MCF 10A (cell line): Measurements from ENCODE around the gene MYO7B. TPM values are rescaled to one million over a fixed set of nuclear protein-coding genes. Genes with fewer than 3 reads are reported as not detected.
A peak's percentile ranks its signal among the peaks of the same experiment; 100 is the strongest.

ENCODE experiments used
- BruUV-seq: library from RNA; stranded (reverse); fragments of 400-500 nt; replicated peaks from 2 replicates; lab custom pipeline; 2021; lab: Mats Ljungman, UMichigan
- CTCF ChIA-PET: fragments of 300-600 bp; sonication (Branson Sonifier 250); formaldehyde crosslinking; extraction: SDS; loops from one replicate; lab custom pipeline; 2021; ENCODE audit warnings: antibody characterized with exemption, inconsistent platforms; lab: Yijun Ruan, JAX
- POLR2A ChIA-PET: fragments of 300-600, 350-650 bp; sonication (Branson Sonifier 250); formaldehyde crosslinking; extraction: SDS; loops from one replicate; lab custom pipeline; 2020; ENCODE audit warnings: antibody characterized with exemption, inconsistent platforms; lab: Yijun Ruan, JAX
- DNase-seq: peaks from one replicate; pipeline ENCODE4 v3.0.0-alpha.2; 2018; ENCODE audit not compliant: unreplicated experiment
- H3K27ac Mint-ChIP-seq: one replicate; pipeline ENCODE4 v1.8.0; 2022; ENCODE audit warnings: mild to moderate bottlenecking, low read depth, mixed read lengths; ENCODE audit not compliant: unreplicated experiment
- H3K27me3 Mint-ChIP-seq: one replicate; pipeline ENCODE4 v1.8.0; 2022; ENCODE audit warnings: mixed read lengths; ENCODE audit not compliant: insufficient read depth, unreplicated experiment
- H3K36me3 Mint-ChIP-seq: one replicate; pipeline ENCODE4 v1.8.0; 2022; ENCODE audit warnings: mild to moderate bottlenecking, moderate library complexity, mixed read lengths; ENCODE audit not compliant: insufficient read depth, unreplicated experiment
- H3K4me1 Mint-ChIP-seq: one replicate; pipeline ENCODE4 v1.8.0; 2022; ENCODE audit warnings: mixed read lengths; ENCODE audit not compliant: insufficient read depth, unreplicated experiment
- H3K4me3 Mint-ChIP-seq: one replicate; pipeline ENCODE4 v1.8.0; 2022; ENCODE audit warnings: mild to moderate bottlenecking, moderate library complexity, mixed read lengths; ENCODE audit not compliant: unreplicated experiment
- H3K9me3 Mint-ChIP-seq: one replicate; pipeline ENCODE4 v1.8.0; 2022; ENCODE audit warnings: mixed read lengths; ENCODE audit not compliant: unreplicated experiment
- CTCF ChIP-seq: fragments of 200-600 bp; IDR thresholded peaks from one replicate; pipeline ENCODE4 v1.8.0; 2022; ENCODE audit warnings: antibody characterized with exemption, mild to moderate bottlenecking; ENCODE audit not compliant: unreplicated experiment
- intact Hi-C: fragments of 100-400 bp; cut with micrococcal nuclease; formaldehyde crosslinking; loops from 2 replicates; pipeline ENCODE4 v1.14.1; 2022
- total RNA-seq: library from RNA; stranded (reverse); gene quantifications from 2 replicates; pipeline ENCODE4 v1.2.3, GENCODE V29; 2022

MYO7B gene
- total RNA-seq, 1 experiment from 2014 or later, result not detected

DNA sequence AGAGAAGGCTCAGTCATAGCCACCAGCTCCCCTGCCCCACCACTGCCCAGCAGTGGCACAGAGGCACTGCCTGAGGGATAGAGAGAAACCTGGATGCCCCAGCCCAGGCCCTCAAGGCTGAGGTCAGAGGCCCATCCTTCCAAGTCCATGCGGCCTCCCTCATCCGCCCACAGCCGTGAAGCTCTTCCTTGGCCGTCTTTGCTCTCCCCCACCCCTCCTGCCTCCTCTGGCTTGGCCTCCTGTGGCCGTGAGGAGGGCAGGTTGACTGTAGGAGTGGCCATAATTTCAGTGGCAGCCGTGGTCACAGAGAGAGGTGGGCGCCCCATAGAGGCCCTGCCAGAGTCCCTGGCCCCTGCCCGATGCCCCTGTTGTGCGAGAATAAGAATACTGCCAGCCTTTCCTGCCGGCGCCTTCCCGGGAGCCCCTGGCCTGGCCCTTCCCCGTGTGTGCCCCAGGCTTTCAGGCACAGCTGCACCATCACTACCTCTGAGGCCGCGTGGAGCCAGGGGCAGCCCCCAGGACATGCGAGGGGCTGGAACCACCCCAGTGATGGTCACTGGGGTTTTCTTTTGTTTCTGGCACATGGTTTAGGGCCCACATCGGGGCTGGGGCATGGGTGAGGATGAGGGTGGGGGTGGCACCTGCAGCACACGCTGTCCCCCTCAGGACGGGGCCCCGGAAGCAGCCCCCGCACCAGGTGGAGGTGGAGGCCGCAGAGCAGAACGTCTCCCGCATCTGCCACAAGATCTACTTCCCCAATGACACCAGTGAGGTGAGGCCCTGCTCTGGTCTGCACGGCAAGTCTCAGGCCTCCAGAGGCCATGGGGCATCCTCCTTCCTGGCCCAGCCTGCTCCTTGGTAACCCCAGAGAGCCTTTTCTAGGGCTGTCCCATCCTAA, 97.4 kb downstream of the MYO7B start:
- no peak overlapping the region for H3K27ac Mint-ChIP-seq
- no peak overlapping the region for H3K4me3 Mint-ChIP-seq
- no peak for TF ChIP-seq CTCF
- H3K36me3 Mint-ChIP-seq, result no peaks in the 10 kb centered on the region
- intact Hi-C loops, result no loop called here
- CTCF ChIA-PET, result interaction anchor here (0.6 kb wide), 1 partner anchor 17 kb away, joined by 3 read pairs; no protein-coding TSS in a partner anchor
- peaks cover 6% of the 10 kb centered on the region for H3K4me1 Mint-ChIP-seq
- POLR2A ChIA-PET, result interaction anchor here (0.7 kb wide), 1 partner anchor 106 kb away, joined by 3 read pairs; the partner anchor contains the start of gene IWS1
- no peaks in the 10 kb centered on the region for H3K9me3 Mint-ChIP-seq
- H3K27me3 Mint-ChIP-seq, result no peaks in the 10 kb centered on the region
- DNase-seq, result no peak
- no TSS peak for BruUV-seq

- H3K36me3 Mint-ChIP-seq, result no peaks in the 10 kb centered on the region
- no peak for TF ChIP-seq CTCF
- no peaks in the 10 kb centered on the region for H3K27me3 Mint-ChIP-seq
- ChIA-PET CTCF (no interaction called here), POLR2A (no interaction called here)
- H3K9me3 Mint-ChIP-seq, result no peaks in the 10 kb centered on the region
- intact Hi-C loops, result no loop called here
- peak overlapping the region; percentile 16 for H3K27ac Mint-ChIP-seq
- no TSS peak for BruUV-seq
- DNase-seq, result no peak
- peaks cover 6% of the 10 kb centered on the region for H3K4me1 Mint-ChIP-seq
- no peak overlapping the region for H3K4me3 Mint-ChIP-seq
Observed at GRCh38 chr2:127633556-127634065, 98.1 kb downstream of the MYO7B start.

- intact Hi-C loops, result no loop called here
- Mint-ChIP-seq H3K27me3 (no peaks in the 10 kb centered on the region), H3K9me3 (no peaks in the 10 kb centered on the region), H3K4me3 (no peak overlapping the region), H3K36me3 (no peaks in the 10 kb centered on the region), H3K4me1 (peaks cover 6% of the 10 kb centered on the region), H3K27ac (peak overlapping the region; percentile 16)
- ChIA-PET CTCF (no interaction called here), POLR2A (no interaction called here)
- no peak for TF ChIP-seq CTCF
- BruUV-seq, result no TSS peak
- no peak for DNase-seq
Observed at GRCh38 chr2:127634066-127634617, 98.7 kb downstream of the MYO7B start.

GRCh38 chr2:127634626-127635379, 99.3 kb downstream of the MYO7B start:
- Mint-ChIP-seq H3K36me3 (no peaks in the 10 kb centered on the region), H3K27me3 (no peaks in the 10 kb centered on the region), H3K27ac (no peak overlapping the region), H3K9me3 (no peaks in the 10 kb centered on the region), H3K4me1 (peaks cover 6% of the 10 kb centered on the region), H3K4me3 (no peak overlapping the region)
- no peak for TF ChIP-seq CTCF
- POLR2A ChIA-PET, result no interaction called here
- BruUV-seq, result no TSS peak
- intact Hi-C loops, result no loop called here
- CTCF ChIA-PET, result no interaction called here
- DNase-seq, result no peak
